ENCODE results near the gene SND1.

The SND1 gene

GRCh38 chr7:127938588-127938987 is 286.6 kb downstream of the SND1 start:
- no peaks in the 10 kb centered on the region for H3K36me3 ChIP-seq (ENCODE audit: insufficient read depth, low read length)
- no peak overlapping the region for H3K4me3 ChIP-seq (ENCODE audit: low read depth in 1 of 2, low read length in 2 of 2)
- peaks cover 14% of the 10 kb centered on the region for H3K4me1 ChIP-seq (ENCODE audit: insufficient read depth, low read length)
- no peaks in the 10 kb centered on the region for H3K27me3 ChIP-seq (ENCODE audit: control insufficient read depth in 1 of 2, insufficient read depth in 2 of 2, low read length in 2 of 2)
- no peak overlapping the region for H3K9ac ChIP-seq (ENCODE audit: low read length)
- H3K27ac ChIP-seq (ENCODE audit: low read depth, low read length): no peak overlapping the region
- no peaks in the 10 kb centered on the region for H3K9me3 ChIP-seq (ENCODE audit: low read length)

- peaks cover 6% of the 10 kb centered on the region for H3K4me1 ChIP-seq (ENCODE audit: insufficient read depth, low read length)
Observed at GRCh38 chr7:127940381-127941160, 288.6 kb downstream of the SND1 start.

GRCh38 chr7:127941476-127942210 is 289.6 kb downstream of the SND1 start:
- no peaks in the 10 kb centered on the region for H3K36me3 ChIP-seq (ENCODE audit: insufficient read depth, low read length)
- no peak overlapping the region for H3K4me3 ChIP-seq (ENCODE audit: low read depth in 1 of 2, low read length in 2 of 2)
- no peaks in the 10 kb centered on the region for H3K4me1 ChIP-seq (ENCODE audit: insufficient read depth, low read length)
- no peaks in the 10 kb centered on the region for H3K27me3 ChIP-seq (ENCODE audit: control insufficient read depth in 1 of 2, insufficient read depth in 2 of 2, low read length in 2 of 2)
- H3K9me3 ChIP-seq (ENCODE audit: low read length): no peaks in the 10 kb centered on the region
- H3K9ac ChIP-seq (ENCODE audit: low read length): no peak overlapping the region
- no peak overlapping the region for H3K27ac ChIP-seq (ENCODE audit: low read depth, low read length)

More at GRCh38 chr7:127940381-127941160, 288.6 kb downstream of the SND1 start:
- Histone ChIP-seq H3K36me3 (ENCODE audit: insufficient read depth, low read length) (no peaks in the 10 kb centered on the region), H3K27ac (ENCODE audit: low read depth, low read length) (no peak overlapping the region), H3K9ac (ENCODE audit: low read length) (no peak overlapping the region), H3K4me3 (ENCODE audit: low read depth in 1 of 2, low read length in 2 of 2) (no peak overlapping the region), H3K9me3 (ENCODE audit: low read length) (no peaks in the 10 kb centered on the region), H3K27me3 (ENCODE audit: control insufficient read depth in 1 of 2, insufficient read depth in 2 of 2, low read length in 2 of 2) (no peaks in the 10 kb centered on the region)

GRCh38 chr7:127943541-127944521 is 291.8 kb downstream of the SND1 start:
- Histone ChIP-seq H3K27me3 (ENCODE audit: control insufficient read depth in 1 of 2, insufficient read depth in 2 of 2, low read length in 2 of 2) (no peaks in the 10 kb centered on the region), H3K36me3 (ENCODE audit: insufficient read depth, low read length) (no peaks in the 10 kb centered on the region), H3K27ac (ENCODE audit: low read depth, low read length) (no peak overlapping the region), H3K4me1 (ENCODE audit: insufficient read depth, low read length) (no peaks in the 10 kb centered on the region), H3K4me3 (ENCODE audit: low read depth in 1 of 2, low read length in 2 of 2) (no peak overlapping the region), H3K9ac (ENCODE audit: low read length) (no peak overlapping the region), H3K9me3 (ENCODE audit: low read length) (no peaks in the 10 kb centered on the region)

GRCh38 chr7:127946111-127946510 is 294.1 kb downstream of the SND1 start:
- Histone ChIP-seq H3K9me3 (ENCODE audit: low read length) (no peaks in the 10 kb centered on the region), H3K9ac (ENCODE audit: low read length) (no peak overlapping the region), H3K4me3 (ENCODE audit: low read depth in 1 of 2, low read length in 2 of 2) (no peak overlapping the region), H3K4me1 (ENCODE audit: insufficient read depth, low read length) (peaks cover 17% of the 10 kb centered on the region), H3K27ac (ENCODE audit: low read depth, low read length) (no peak overlapping the region), H3K36me3 (ENCODE audit: insufficient read depth, low read length) (no peaks in the 10 kb centered on the region), H3K27me3 (ENCODE audit: control insufficient read depth in 1 of 2, insufficient read depth in 2 of 2, low read length in 2 of 2) (no peaks in the 10 kb centered on the region)

- Histone ChIP-seq H3K9me3 (ENCODE audit: low read length) (no peaks in the 10 kb centered on the region), H3K4me3 (ENCODE audit: low read depth in 1 of 2, low read length in 2 of 2) (no peak overlapping the region), H3K27ac (ENCODE audit: low read depth, low read length) (no peak overlapping the region), H3K36me3 (ENCODE audit: insufficient read depth, low read length) (no peaks in the 10 kb centered on the region), H3K9ac (ENCODE audit: low read length) (no peak overlapping the region), H3K4me1 (ENCODE audit: insufficient read depth, low read length) (peaks cover 17% of the 10 kb centered on the region), H3K27me3 (ENCODE audit: control insufficient read depth in 1 of 2, insufficient read depth in 2 of 2, low read length in 2 of 2) (no peaks in the 10 kb centered on the region)
Observed at GRCh38 chr7:127946847-127947246, 294.9 kb downstream of the SND1 start.

GRCh38 chr7:127948312-127948711 is 296.3 kb downstream of the SND1 start:
- Histone ChIP-seq H3K36me3 (ENCODE audit: insufficient read depth, low read length) (no peaks in the 10 kb centered on the region), H3K4me1 (ENCODE audit: insufficient read depth, low read length) (peaks cover 17% of the 10 kb centered on the region), H3K9me3 (ENCODE audit: low read length) (no peaks in the 10 kb centered on the region), H3K4me3 (ENCODE audit: low read depth in 1 of 2, low read length in 2 of 2) (no peak overlapping the region), H3K27ac (ENCODE audit: low read depth, low read length) (no peak overlapping the region), H3K9ac (ENCODE audit: low read length) (no peak overlapping the region), H3K27me3 (ENCODE audit: control insufficient read depth in 1 of 2, insufficient read depth in 2 of 2, low read length in 2 of 2) (no peaks in the 10 kb centered on the region)

- Histone ChIP-seq H3K36me3 (ENCODE audit: insufficient read depth, low read length) (no peaks in the 10 kb centered on the region), H3K9ac (ENCODE audit: low read length) (no peak overlapping the region), H3K4me1 (ENCODE audit: insufficient read depth, low read length) (peaks cover 21% of the 10 kb centered on the region), H3K27ac (ENCODE audit: low read depth, low read length) (no peak overlapping the region), H3K9me3 (ENCODE audit: low read length) (no peaks in the 10 kb centered on the region), H3K4me3 (ENCODE audit: low read depth in 1 of 2, low read length in 2 of 2) (no peak overlapping the region), H3K27me3 (ENCODE audit: control insufficient read depth in 1 of 2, insufficient read depth in 2 of 2, low read length in 2 of 2) (no peaks in the 10 kb centered on the region)
Observed at GRCh38 chr7:127948930-127949329, 296.9 kb downstream of the SND1 start.

GRCh38 chr7:127949769-127950222 is 297.8 kb downstream of the SND1 start:
- Histone ChIP-seq H3K4me3 (ENCODE audit: low read depth in 1 of 2, low read length in 2 of 2) (no peak overlapping the region), H3K4me1 (ENCODE audit: insufficient read depth, low read length) (peaks cover 29% of the 10 kb centered on the region), H3K9ac (ENCODE audit: low read length) (no peak overlapping the region), H3K36me3 (ENCODE audit: insufficient read depth, low read length) (no peaks in the 10 kb centered on the region), H3K27ac (ENCODE audit: low read depth, low read length) (no peak overlapping the region), H3K9me3 (ENCODE audit: low read length) (no peaks in the 10 kb centered on the region), H3K27me3 (ENCODE audit: control insufficient read depth in 1 of 2, insufficient read depth in 2 of 2, low read length in 2 of 2) (no peaks in the 10 kb centered on the region)

- Histone ChIP-seq H3K27ac (ENCODE audit: low read depth, low read length) (no peak overlapping the region), H3K9ac (ENCODE audit: low read length) (no peak overlapping the region), H3K9me3 (ENCODE audit: low read length) (no peaks in the 10 kb centered on the region)
Observed at GRCh38 chr7:127950233-127950935, 298.4 kb downstream of the SND1 start.

More at GRCh38 chr7:127950233-127950935, 298.4 kb downstream of the SND1 start:
- H3K4me3 ChIP-seq (ENCODE audit: low read depth in 1 of 2, low read length in 2 of 2): no peak overlapping the region
- no peaks in the 10 kb centered on the region for H3K27me3 ChIP-seq (ENCODE audit: control insufficient read depth in 1 of 2, insufficient read depth in 2 of 2, low read length in 2 of 2)
- no peaks in the 10 kb centered on the region for H3K36me3 ChIP-seq (ENCODE audit: insufficient read depth, low read length)
- peaks cover 34% of the 10 kb centered on the region for H3K4me1 ChIP-seq (ENCODE audit: insufficient read depth, low read length)

Measured in muscle layer of colon (tissue), 2 donors.